HG03066 (cell line): Measurements from ENCODE around the gene COG8.
"Not testable (repeated sequence)": the region's sequence is repeated elsewhere in the genome, so short reads cannot be mapped to it uniquely, and the experiment has no call there.

Experiments
- ATAC-seq: cut with Tn5 transposase; IDR thresholded peaks from one replicate; pipeline ENCODE4 v1.9.1; 2021; ENCODE audit warnings: low read depth; ENCODE audit not compliant: unreplicated experiment

The COG8 gene

GRCh38 chr16:69296771-69297170, 42.6 kb downstream of the COG8 start:
- not testable (repeated sequence) for ATAC-seq

GRCh38 chr16:69294051-69294450, 45.3 kb downstream of the COG8 start:
- no peak for ATAC-seq

- ATAC-seq, result no peak
Measured at GRCh38 chr16:69293401-69293800, 46.0 kb downstream of the COG8 start.

- ATAC-seq, result not testable (repeated sequence)
Measured at GRCh38 chr16:69291657-69292056, 47.7 kb downstream of the COG8 start.

GRCh38 chr16:69286941-69287713, 52.2 kb downstream of the COG8 start:
- ATAC-seq, result no peak

- ATAC-seq, result no peak
Measured at GRCh38 chr16:69285240-69285639, 54.1 kb downstream of the COG8 start.

GRCh38 chr16:69283851-69284250, 55.5 kb downstream of the COG8 start:
- ATAC-seq, result no peak

- no peak for ATAC-seq
Measured at GRCh38 chr16:69277413-69277812, 62.0 kb downstream of the COG8 start.
